Measurements from ENCODE around the gene OR51B4.
A peak's percentile ranks its signal among the peaks of the same experiment; 100 is the strongest.
"Not testable (repeated sequence)": the region's sequence is repeated elsewhere in the genome, so short reads cannot be mapped to it uniquely, and the experiment has no call there.

OR51B4 gene

DNA sequence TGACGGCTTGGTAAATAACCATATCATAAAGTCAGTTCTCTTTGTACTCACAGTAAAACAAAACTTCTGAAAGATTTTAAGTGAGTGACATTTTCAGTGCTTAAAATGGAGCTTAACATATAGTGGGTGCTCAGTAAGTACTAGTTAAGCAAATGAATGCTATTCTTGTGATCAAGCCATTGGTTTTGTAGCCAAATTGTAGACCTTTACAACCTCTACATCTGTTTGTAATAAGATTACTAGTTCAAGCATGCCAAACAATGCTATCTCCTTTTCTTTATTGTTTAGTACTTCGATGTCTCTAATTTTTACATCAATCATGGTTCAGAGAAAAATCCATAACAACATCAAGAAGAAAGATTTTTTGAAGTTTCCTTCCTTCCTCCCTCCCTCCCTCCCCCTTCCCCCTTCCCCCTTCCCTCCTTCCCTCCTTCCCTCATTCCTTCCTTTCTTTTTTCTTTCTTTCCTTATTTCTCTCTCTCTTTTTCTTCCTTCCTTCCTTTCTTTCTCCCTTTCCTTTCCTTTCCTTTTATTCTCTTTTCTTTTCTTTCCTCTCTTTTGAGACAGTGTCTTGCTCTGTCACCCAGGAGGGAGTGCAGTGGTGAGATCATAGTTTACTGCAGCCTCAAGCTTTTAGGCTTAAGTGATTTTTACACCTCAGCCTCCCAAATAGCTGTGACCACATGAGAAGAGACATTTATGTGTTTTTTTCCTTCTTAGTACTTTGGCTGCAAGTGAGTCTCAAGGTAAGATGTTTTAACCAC is 5.7 kb upstream of the OR51B4 start:
- TF ChIP-seq CTCF (conservative IDR thresholded peaks at IDR 0.05; ENCODE audit: low read length): no peak
- H3K4me3 ChIP-seq (ENCODE audit: low read length): no peak overlapping the region
- DNase-seq (ENCODE audit: low read depth): no peak

GRCh38 chr11:5304046-5304445 is 2.3 kb upstream of the OR51B4 start:
- no peak for TF ChIP-seq CTCF (conservative IDR thresholded peaks at IDR 0.05; ENCODE audit: low read length)
- no peak overlapping the region for H3K4me3 ChIP-seq (ENCODE audit: low read length)
- peak; percentile 18 for DNase-seq (ENCODE audit: low read depth)

DNA sequence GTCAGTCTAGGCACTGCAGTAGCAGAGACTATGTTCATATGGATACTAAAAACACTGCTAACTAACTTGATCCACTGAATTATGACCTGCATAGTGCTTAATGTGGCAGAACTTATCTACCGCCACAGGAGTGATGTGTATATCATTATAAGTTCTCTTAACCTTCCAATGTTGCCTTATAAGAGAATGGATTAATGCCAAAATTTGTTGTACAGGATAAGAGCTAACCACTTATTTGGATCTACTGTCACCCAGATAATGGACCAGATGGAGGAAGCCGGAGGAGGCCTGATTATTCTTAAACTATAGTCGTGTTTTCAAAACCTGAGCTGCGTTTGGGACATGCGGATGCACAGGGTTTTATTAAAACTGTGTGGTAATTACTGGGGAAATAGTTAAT is 1.9 kb upstream of the OR51B4 start:
- TF ChIP-seq CTCF (conservative IDR thresholded peaks at IDR 0.05; ENCODE audit: low read length): no peak
- H3K4me3 ChIP-seq (ENCODE audit: low read length): no peak overlapping the region
- DNase-seq (ENCODE audit: low read depth): no peak

DNA sequence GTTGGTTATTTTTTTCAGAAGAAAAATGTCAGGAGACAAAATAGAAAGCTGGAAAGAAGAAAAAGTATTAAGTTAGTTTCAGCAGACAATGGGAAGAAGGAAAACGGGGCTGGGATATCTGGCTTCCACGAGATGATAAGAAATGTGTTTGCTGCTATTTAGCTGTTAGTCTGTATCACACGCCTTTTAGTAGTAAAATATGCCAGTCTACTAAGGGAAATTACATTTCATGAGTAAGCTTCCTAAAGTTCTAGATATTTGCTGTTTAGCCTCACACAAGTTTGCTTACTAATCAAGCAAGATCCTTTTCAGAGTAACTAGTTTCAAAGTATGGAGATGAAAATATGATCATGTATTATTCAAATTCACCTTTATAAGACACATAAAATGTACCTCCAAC is 1.5 kb downstream of the OR51B4 start:
- no peak for DNase-seq (ENCODE audit: low read depth)
- no peak overlapping the region for H3K4me3 ChIP-seq (ENCODE audit: low read length)
- no peak for TF ChIP-seq CTCF (conservative IDR thresholded peaks at IDR 0.05; ENCODE audit: low read length)

DNA sequence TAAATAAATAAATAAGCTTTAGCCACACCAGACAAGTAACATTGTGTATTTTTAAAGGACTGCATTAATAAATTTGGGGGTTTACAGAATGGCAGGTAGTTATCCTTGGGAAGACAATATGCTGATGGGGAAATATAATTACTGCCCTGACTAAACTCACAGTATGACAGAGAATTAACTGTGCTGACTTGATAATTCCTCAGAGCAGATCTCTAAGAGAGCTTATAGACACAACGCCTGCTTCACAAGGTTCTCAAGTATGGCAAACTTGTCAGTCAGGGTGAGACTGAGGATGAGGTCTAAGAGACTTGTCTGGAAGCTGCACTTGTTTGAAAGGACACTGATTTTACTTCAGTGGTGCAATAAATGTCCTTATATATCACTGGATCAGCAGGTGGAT is 3.3 kb downstream of the OR51B4 start:
- H3K4me3 ChIP-seq (ENCODE audit: low read length): no peak overlapping the region
- no peak for TF ChIP-seq CTCF (conservative IDR thresholded peaks at IDR 0.05; ENCODE audit: low read length)
- DNase-seq (ENCODE audit: low read depth): no peak

GRCh38 chr11:5297721-5298323 is 3.9 kb downstream of the OR51B4 start:
- no peak for TF ChIP-seq CTCF (conservative IDR thresholded peaks at IDR 0.05; ENCODE audit: low read length)
- DNase-seq (ENCODE audit: low read depth): no peak
- H3K4me3 ChIP-seq (ENCODE audit: low read length): no peak overlapping the region

DNA sequence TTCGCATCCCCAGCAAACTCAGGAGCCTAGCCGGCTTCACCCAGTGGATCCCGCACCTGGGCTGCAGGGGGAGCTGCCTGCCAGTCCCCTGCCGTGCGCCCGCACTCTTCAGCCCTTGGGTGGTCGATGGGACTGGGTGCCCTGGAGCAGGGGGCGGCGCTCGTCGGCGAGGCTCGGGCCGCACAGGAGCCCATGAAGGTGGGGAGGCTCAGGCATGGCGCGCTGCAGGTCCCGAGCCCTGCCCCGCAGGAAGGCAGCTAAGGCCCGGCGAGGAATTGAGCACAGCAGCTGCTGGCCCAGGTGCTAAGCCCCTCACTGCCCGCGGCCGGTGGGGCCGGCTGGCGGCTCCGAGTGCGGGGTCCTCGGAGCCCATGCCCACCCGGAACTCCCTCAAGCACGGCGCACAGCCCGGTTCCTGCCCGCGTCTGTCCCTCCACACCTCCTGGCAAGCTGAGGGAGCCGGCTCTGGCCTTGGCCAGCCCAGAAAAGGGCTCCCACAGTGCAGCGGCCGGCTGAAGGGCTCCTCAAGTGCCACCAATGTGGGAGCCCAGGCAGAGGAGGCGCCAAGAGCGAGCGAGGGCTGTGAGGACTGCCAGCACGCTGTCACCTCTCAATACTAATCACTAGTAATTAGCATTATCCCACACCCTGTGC is 7.3 kb downstream of the OR51B4 start:
- not testable (repeated sequence) for H3K4me3 ChIP-seq (ENCODE audit: low read length); DNase-seq (ENCODE audit: low read depth)
